Naive B cell (primary cell): ENCODE data around the gene CAPS. TPM values are rescaled to one million over a fixed set of nuclear protein-coding genes. Genes with fewer than 3 reads are reported as not detected.
"Not testable (repeated sequence)": the region's sequence is repeated elsewhere in the genome, so short reads cannot be mapped to it uniquely, and the experiment has no call there.

Source experiments
- ATAC-seq, 2 donors: fragments of 150-1000 bp; cut with Tn5 transposase; 2 replicates each; pipeline ENCODE4 v1.10.0; 2021; ENCODE audit warnings: low read depth in 2 of 2, mild to moderate bottlenecking in 2 of 2, moderate library complexity in 2 of 2
- DNase-seq: peaks from one replicate; pipeline ENCODE4 v3.0.0; 2022
- H3K27ac Mint-ChIP-seq, 6 donors: one replicate each; pipeline ENCODE4 v1.8.0; 2020 to 2022; ENCODE audit warnings: mild to moderate bottlenecking in 6 of 6, mixed read lengths in 6 of 6, moderate library complexity in 5 of 6, inconsistent platforms in 2 of 6
- H3K27me3 Mint-ChIP-seq, 3 donors: one replicate each; pipeline ENCODE4 v1.8.0; 2021 to 2022; ENCODE audit warnings: mixed read lengths in 3 of 3, mild to moderate bottlenecking in 1 of 3
- H3K36me3 Mint-ChIP-seq, 2 donors: one replicate each; pipeline ENCODE4 v1.8.0; 2020 to 2022; ENCODE audit warnings: mixed read lengths in 2 of 2, inconsistent platforms in 1 of 2, mild to moderate bottlenecking in 1 of 2
- H3K4me1 Mint-ChIP-seq, 3 donors: one replicate each; pipeline ENCODE4 v1.8.0; 2020 to 2022; ENCODE audit warnings: mixed read lengths in 3 of 3, inconsistent platforms in 1 of 3, mild to moderate bottlenecking in 1 of 3, moderate library complexity in 1 of 3
- H3K4me3 Mint-ChIP-seq, 8 donors: one replicate each; pipeline ENCODE4 v1.8.0; 2020 to 2022; ENCODE audit warnings: mild to moderate bottlenecking in 8 of 8, mixed read lengths in 8 of 8, moderate library complexity in 8 of 8, inconsistent platforms in 2 of 8
- H3K9me3 Mint-ChIP-seq, 7 donors: one replicate each; pipeline ENCODE4 v1.8.0; 2020 to 2022; ENCODE audit warnings: mixed read lengths in 7 of 7, mild to moderate bottlenecking in 5 of 7, inconsistent platforms in 2 of 7, moderate library complexity in 1 of 7
- polyA plus RNA-seq, 6 donors: library from polyadenylated mRNA; unstranded; fragments of 300-500 nt; fragmentation: Illumina TruSeq; gene quantifications; one replicate each; pipeline ENCODE4 v1.2.3, GENCODE V29; 2021; ENCODE audit warnings: low read depth in 6 of 6

The CAPS gene
- polyA plus RNA-seq, result 1 to 10 TPM in 5 of 6 donors, not detected in 1; 1.1 to 4.4 (median 2.0) TPM

GRCh38 chr19:5913739-5914357 lies at the start of gene CAPS:
CAPS (plus strand) TSS chr19:5914254; CDS start chr19:5914407, 153 bp downstream.
- no peaks in the 10 kb centered on the region for H3K27me3 Mint-ChIP-seq
- H3K4me3 Mint-ChIP-seq, result peak within 1 kb of the TSS in 1 of 8 donors; percentile 35
- DNase-seq (no peak), ATAC-seq (no peak)
- H3K27ac Mint-ChIP-seq, result peak within 1 kb of the TSS in 2 of 6 donors; percentile 22 to 24
- H3K4me1 Mint-ChIP-seq, result no peaks in the 10 kb centered on the region
- no peaks in the 10 kb centered on the region for H3K9me3 Mint-ChIP-seq
- H3K36me3 Mint-ChIP-seq, result no peaks in the 10 kb centered on the region

GRCh38 chr19:5864725-5865486 lies 49.1 kb upstream of the CAPS start:
- no peak for ATAC-seq
- H3K4me1 Mint-ChIP-seq, result no peaks in the 10 kb centered on the region
- no peak for DNase-seq
- no peaks in the 10 kb centered on the region for H3K9me3 Mint-ChIP-seq
- peak overlapping the region in 3 of 6 donors; percentile 16 to 83 (median 56) for H3K27ac Mint-ChIP-seq
- H3K27me3 Mint-ChIP-seq, result peaks cover 0 to 36% (median 27%) of the 10 kb centered on the region in 3 donors
- H3K36me3 Mint-ChIP-seq, result no peaks in the 10 kb centered on the region
- H3K4me3 Mint-ChIP-seq, result no peak overlapping the region

GRCh38 chr19:5865772-5866171 lies 48.3 kb upstream of the CAPS start:
- Mint-ChIP-seq H3K4me1 (no peaks in the 10 kb centered on the region), H3K36me3 (no peaks in the 10 kb centered on the region), H3K27me3 (peaks cover 0 to 32% (median 27%) of the 10 kb centered on the region in 3 donors), H3K4me3 (no peak overlapping the region), H3K9me3 (no peaks in the 10 kb centered on the region), H3K27ac (no peak overlapping the region)
- ATAC-seq (no peak), DNase-seq (no peak)

- no peaks in the 10 kb centered on the region for H3K36me3 Mint-ChIP-seq
- H3K4me1 Mint-ChIP-seq, result no peaks in the 10 kb centered on the region
- ATAC-seq (no peak), DNase-seq (no peak)
- no peak overlapping the region for H3K27ac Mint-ChIP-seq
- peaks cover 0 to 23% (median 19%) of the 10 kb centered on the region in 3 donors for H3K27me3 Mint-ChIP-seq
- H3K4me3 Mint-ChIP-seq, result no peak overlapping the region
- peaks cover 0 to 2% (median 0%) of the 10 kb centered on the region in 7 donors for H3K9me3 Mint-ChIP-seq
These were observed 46.6 kb upstream of the CAPS start for GRCh38 chr19:5867201-5868136.

- no peaks in the 10 kb centered on the region for H3K36me3 Mint-ChIP-seq
- H3K27ac Mint-ChIP-seq, result no peak overlapping the region
- H3K4me3 Mint-ChIP-seq, result no peak overlapping the region
- H3K4me1 Mint-ChIP-seq, result no peaks in the 10 kb centered on the region
- DNase-seq (no peak), ATAC-seq (no peak)
- peaks cover 0 to 2% (median 0%) of the 10 kb centered on the region in 7 donors for H3K9me3 Mint-ChIP-seq
- peaks cover 0 to 10% (median under 1%) of the 10 kb centered on the region in 3 donors for H3K27me3 Mint-ChIP-seq
These were observed 43.1 kb upstream of the CAPS start for GRCh38 chr19:5870986-5871394.

- H3K27me3 Mint-ChIP-seq, result peaks cover 0 to 18% (median 11%) of the 10 kb centered on the region in 3 donors
- ATAC-seq (no peak), DNase-seq (no peak)
- no peaks in the 10 kb centered on the region for H3K4me1 Mint-ChIP-seq
- H3K27ac Mint-ChIP-seq, result no peak overlapping the region
- no peaks in the 10 kb centered on the region for H3K36me3 Mint-ChIP-seq
- no peak overlapping the region for H3K4me3 Mint-ChIP-seq
- peaks cover 0 to 2% (median 0%) of the 10 kb centered on the region in 7 donors for H3K9me3 Mint-ChIP-seq
These were observed 40.3 kb upstream of the CAPS start for GRCh38 chr19:5873617-5874199.

GRCh38 chr19:5874496-5874895 lies 39.6 kb upstream of the CAPS start:
- H3K27ac Mint-ChIP-seq, DNase-seq: not testable (repeated sequence)
- peaks cover 0 to 23% (median 11%) of the 10 kb centered on the region in 3 donors for H3K27me3 Mint-ChIP-seq

GRCh38 chr19:5877427-5877826 lies 36.6 kb upstream of the CAPS start:
- ATAC-seq (no peak), DNase-seq (no peak)
- Mint-ChIP-seq H3K36me3 (no peaks in the 10 kb centered on the region), H3K4me1 (no peaks in the 10 kb centered on the region), H3K27ac (no peak overlapping the region), H3K4me3 (no peak overlapping the region), H3K27me3 (peaks cover 0 to 30% (median 14%) of the 10 kb centered on the region in 3 donors), H3K9me3 (no peaks in the 10 kb centered on the region)

More at GRCh38 chr19:5874496-5874895, 39.6 kb upstream of the CAPS start:
- H3K4me3 Mint-ChIP-seq, result peak overlapping the region in 2 of 8 donors; percentile 40 to 42
- not testable (repeated sequence) for H3K36me3 Mint-ChIP-seq, H3K9me3 Mint-ChIP-seq, ATAC-seq, H3K4me1 Mint-ChIP-seq

GRCh38 chr19:5877882-5878281 lies 36.2 kb upstream of the CAPS start:
- Mint-ChIP-seq H3K4me3 (no peak overlapping the region), H3K4me1 (no peaks in the 10 kb centered on the region), H3K27me3 (peaks cover 0 to 30% (median 19%) of the 10 kb centered on the region in 3 donors), H3K27ac (no peak overlapping the region), H3K36me3 (no peaks in the 10 kb centered on the region), H3K9me3 (no peaks in the 10 kb centered on the region)
- ATAC-seq, result no peak
- no peak for DNase-seq

- no peak overlapping the region for H3K4me3 Mint-ChIP-seq
- H3K36me3 Mint-ChIP-seq, result no peaks in the 10 kb centered on the region
- H3K9me3 Mint-ChIP-seq, result no peaks in the 10 kb centered on the region
- no peak overlapping the region for H3K27ac Mint-ChIP-seq
- DNase-seq (no peak), ATAC-seq (no peak)
- H3K27me3 Mint-ChIP-seq, result peaks cover 4 to 32% (median 19%) of the 10 kb centered on the region in 3 donors
- peaks cover 0 to 2% (median 0%) of the 10 kb centered on the region in 3 donors for H3K4me1 Mint-ChIP-seq
These were observed 33.9 kb upstream of the CAPS start for GRCh38 chr19:5880196-5880595.

GRCh38 chr19:5880604-5881078 lies 33.4 kb upstream of the CAPS start:
- H3K27me3 Mint-ChIP-seq, result peaks cover 4 to 35% (median 19%) of the 10 kb centered on the region in 3 donors
- no peaks in the 10 kb centered on the region for H3K9me3 Mint-ChIP-seq
- H3K27ac Mint-ChIP-seq, result no peak overlapping the region
- DNase-seq, result no peak
- H3K36me3 Mint-ChIP-seq, result no peaks in the 10 kb centered on the region
- ATAC-seq, result no peak
- H3K4me3 Mint-ChIP-seq, result no peak overlapping the region
- H3K4me1 Mint-ChIP-seq, result peaks cover 0 to 2% (median 0%) of the 10 kb centered on the region in 3 donors

GRCh38 chr19:5881543-5882299 lies 32.3 kb upstream of the CAPS start:
- no peak overlapping the region for H3K27ac Mint-ChIP-seq
- peaks cover 0 to 2% (median 0%) of the 10 kb centered on the region in 3 donors for H3K4me1 Mint-ChIP-seq
- H3K4me3 Mint-ChIP-seq, result no peak overlapping the region
- H3K27me3 Mint-ChIP-seq, result peaks cover 4 to 28% (median 12%) of the 10 kb centered on the region in 3 donors
- DNase-seq, result no peak
- ATAC-seq, result no peak
- H3K36me3 Mint-ChIP-seq, result no peaks in the 10 kb centered on the region
- H3K9me3 Mint-ChIP-seq, result no peaks in the 10 kb centered on the region
